ENCODE data around the gene BNIP5.

Gene BNIP5

DNA sequence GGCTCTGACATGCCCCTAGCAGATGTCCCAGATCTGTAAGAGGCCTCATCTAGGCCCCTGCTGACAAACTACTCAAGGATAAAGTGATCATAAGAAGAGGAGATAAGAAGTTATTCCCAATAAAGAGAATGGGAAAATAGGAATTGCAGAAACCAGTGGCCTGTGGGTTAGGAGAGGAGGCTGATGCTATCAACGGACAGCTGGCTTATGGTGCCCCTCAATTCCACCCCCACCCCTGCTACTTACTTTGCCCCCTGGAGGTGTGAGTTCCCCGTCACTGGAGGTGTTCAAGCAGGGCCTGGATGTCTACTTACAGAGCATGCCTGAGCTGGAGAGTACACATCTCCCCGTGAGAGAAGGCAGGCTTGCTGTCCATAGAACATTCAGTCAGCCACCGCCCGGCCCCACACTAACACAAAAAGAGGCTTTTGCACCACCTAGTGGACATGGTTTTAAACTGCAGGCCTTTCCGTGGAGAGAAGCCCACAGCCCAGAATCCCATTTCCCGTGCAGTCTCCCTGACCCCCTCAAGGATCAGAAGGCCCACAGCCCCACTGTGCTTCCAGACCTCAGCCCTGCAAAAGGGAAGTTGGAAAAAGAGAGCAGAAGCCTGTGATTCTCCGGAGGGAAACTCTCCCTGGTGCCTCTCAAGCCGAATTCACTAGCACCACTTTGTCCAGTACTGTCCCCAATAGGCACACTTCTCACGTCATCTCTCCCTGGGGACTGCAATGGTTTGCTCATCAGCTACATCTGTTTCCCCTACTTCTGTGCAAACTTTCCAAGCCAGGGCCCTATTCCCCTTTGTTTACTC, 23.8 kb upstream of the BNIP5 start:
- FAIRE-seq, result no peak
- no peak for TF ChIP-seq POLR2A (IDR thresholded peaks at IDR 0.05; ENCODE audit: low read depth, low read length)
- DNase-seq (ENCODE audit: insufficient read length, low spot score), result peak; percentile 80

DNA sequence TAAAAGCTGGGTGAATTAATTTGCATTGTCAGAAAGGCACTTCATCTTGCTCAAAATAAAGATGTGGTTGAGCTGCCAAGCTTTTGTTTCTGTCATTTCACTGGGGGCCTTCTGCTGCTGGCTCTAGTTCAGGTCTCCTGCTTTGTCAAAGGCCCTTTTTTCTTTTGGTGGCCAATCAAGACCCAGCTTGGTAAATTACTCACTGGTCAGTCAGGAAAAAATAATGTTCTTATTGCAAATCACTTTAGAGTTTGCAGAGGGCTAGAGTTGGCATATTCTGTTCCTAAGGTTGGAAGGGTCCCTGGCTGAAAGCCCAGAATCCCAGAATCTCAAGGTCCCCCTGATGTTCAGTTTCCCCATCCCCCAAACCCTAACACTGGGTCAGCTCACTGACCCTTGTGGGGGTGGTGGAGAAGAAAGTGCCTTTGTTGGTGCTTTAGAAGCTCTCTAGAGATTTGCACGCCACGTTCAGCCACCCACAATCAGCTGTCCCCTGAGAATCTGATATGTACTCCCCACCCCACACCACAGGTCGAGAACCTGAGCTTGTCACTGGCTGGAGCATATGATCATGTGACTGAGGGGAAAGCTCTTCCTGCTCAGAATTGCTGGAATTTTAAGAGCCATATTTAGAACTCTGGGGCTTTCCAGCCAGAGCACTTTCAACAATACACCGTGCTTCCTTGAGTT, 21.7 kb upstream of the BNIP5 start:
- TF ChIP-seq POLR2A (IDR thresholded peaks at IDR 0.05; ENCODE audit: low read depth, low read length), result no peak
- DNase-seq (ENCODE audit: insufficient read length, low spot score) (no peak), FAIRE-seq (no peak)

DNA sequence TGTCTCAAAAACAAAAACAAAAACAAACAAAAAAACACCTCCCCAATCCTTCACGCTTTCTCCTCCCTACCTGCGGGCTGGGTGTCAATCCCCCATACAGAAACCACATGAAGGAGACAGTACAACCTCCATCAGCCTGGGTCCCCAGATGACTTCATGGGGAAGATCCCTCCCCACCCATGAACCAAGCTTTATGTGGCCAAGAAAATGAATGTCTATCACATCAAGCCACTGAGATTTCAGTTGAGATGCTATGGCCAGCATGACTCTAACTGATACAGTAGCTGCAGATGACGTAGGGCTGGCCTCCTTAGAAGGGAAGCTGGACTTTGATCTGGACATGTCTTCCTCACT, 21.2 kb upstream of the BNIP5 start:
- FAIRE-seq (no peak), DNase-seq (ENCODE audit: insufficient read length, low spot score) (no peak)
- TF ChIP-seq POLR2A (IDR thresholded peaks at IDR 0.05; ENCODE audit: low read depth, low read length), result no peak

DNA sequence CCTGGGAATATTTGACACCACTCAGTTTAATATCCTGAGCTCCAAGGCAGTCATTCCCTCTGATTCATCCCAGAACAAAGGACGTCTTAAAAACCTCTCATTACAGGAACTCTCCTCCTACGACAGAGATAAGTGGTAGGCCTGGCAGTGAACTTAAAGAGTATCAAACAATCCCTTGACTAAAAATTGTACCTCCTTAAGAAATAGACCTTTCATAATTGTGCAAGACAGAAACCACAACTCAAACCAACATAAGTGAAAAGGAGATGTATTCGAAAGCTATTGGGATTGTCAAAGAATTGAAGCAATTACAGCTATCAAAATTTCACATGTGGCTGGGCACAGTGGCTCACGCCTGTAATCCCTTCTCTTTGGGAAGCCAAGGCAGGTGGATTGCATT, 19.1 kb upstream of the BNIP5 start:
- no peak for TF ChIP-seq POLR2A (IDR thresholded peaks at IDR 0.05; ENCODE audit: low read depth, low read length)
- DNase-seq (ENCODE audit: insufficient read length, low spot score) (no peak), FAIRE-seq (no peak)

DNA sequence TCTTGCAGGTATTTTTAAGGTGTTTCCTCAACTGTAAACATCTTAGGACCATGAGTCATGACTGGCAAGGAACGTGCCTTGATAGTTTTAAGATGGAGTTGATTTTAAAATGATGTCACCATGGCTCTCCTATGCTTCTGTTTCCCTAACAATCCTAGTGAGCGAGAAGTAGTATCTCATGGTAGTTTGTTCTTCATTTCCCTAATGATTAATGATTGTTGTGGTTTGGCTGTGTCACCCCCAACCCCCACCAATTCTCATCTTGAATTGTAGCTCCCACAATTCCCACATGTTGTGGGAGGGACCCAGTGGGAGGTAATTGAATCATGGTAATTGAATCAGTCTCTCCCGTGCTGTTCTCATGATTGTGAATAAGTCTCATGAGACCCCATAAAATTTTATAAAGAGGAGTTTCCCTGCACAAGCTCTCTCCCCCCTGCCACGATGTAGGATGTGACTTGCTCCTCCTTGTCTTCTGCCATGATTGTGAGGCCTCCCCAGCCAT, 16.8 kb upstream of the BNIP5 start:
- TF ChIP-seq POLR2A (IDR thresholded peaks at IDR 0.05; ENCODE audit: low read depth, low read length), result no peak
- DNase-seq (ENCODE audit: insufficient read length, low spot score) (no peak), FAIRE-seq (no peak)

DNA sequence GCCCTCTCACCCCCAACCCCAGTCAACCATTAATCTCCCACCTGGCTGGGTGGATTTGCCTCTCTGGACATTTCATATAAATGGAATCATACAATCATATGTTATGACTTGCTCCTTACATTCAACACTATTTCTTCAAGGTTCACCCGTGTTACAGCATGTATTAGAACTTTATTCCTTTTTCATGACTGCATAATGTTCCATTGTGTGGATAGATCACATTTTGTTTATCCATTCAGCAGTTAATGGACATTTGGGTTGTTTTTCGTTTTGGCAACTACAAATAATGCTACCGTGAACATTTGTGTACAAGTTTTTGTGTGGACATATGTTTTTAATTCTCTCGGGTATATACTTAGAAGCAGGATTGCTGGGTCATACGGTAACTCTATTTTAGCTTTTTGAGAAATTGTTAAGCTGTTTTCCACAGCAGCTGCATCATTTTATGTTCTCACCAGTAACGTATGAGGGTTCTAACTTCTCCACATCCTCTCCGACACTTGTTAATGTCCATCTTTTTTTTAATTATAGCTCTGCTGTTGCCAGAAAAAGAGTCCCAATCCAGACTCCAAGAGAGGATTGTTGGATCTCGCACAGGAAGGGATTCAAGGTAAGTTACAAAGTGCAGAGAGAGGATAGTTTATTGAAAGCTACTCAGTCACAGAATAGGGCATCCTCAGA, 15.9 kb upstream of the BNIP5 start:
- DNase-seq (ENCODE audit: insufficient read length, low spot score) (no peak), FAIRE-seq (no peak)

DNA sequence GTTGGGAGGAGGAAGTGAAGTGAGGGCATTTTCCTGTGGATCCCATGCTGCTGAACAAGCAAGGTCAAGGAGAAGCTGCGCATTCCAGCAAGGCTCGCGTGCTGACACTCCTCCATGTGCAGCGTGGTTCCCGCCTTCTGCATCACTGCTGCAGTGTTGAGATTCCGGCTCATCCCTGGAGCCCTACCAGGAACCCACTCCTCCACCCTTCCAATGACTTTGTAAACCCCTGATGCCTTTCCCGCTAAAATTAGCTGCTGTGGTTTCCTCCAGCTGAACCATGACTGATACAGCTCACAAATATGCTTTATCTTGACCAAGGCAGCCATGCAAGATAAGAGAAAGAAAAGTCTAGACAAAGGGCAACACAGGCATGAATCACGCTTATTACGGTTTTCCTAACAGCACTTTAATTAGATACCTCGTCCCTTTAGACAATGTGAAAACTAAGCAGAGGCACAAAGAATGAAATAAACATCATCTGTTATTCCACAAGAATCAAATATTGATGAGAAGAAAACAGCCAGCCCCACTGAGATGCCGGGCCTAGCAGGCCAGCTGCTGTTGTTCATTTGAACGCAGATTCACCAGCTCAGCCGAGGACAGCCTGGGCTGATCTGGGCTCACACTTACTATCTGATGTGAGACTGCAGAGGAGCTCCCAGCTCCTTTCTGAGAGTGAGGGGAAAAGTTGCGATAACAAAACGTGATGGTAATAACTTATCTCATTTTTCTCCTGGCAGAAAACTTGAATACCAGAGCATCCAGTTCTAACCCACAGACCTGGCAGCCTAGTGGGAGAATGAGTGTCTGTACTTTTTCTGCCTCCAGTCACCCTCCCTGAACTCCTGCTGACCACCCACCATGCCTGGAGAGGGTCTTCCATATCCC, 14.2 kb upstream of the BNIP5 start:
- FAIRE-seq (no peak), DNase-seq (ENCODE audit: insufficient read length, low spot score) (no peak)
- no peak for TF ChIP-seq POLR2A (IDR thresholded peaks at IDR 0.05; ENCODE audit: low read depth, low read length)

More for the DNA sequence above, 15.9 kb upstream of the BNIP5 start:
- TF ChIP-seq POLR2A (IDR thresholded peaks at IDR 0.05; ENCODE audit: low read depth, low read length), result no peak

DNA sequence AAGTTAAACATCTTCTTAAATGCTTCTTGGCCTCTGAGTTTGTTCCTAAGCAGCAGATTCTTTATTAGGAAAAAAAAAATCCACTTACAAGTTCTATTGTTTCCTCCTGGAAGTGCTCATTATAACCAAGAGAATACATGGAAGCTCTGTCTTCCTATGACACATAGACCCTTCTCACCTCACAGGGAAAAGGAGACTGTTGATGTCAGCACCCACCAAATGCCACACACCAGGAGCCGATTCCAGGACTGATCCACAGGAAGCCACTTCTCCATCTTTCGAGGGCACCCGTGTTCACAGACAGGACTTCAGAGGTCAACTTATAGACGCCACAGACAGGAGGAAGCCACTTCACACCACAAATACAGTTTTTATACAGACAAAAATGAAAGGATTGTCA, 13.4 kb upstream of the BNIP5 start:
- DNase-seq (ENCODE audit: insufficient read length, low spot score) (no peak), FAIRE-seq (no peak)
- TF ChIP-seq POLR2A (IDR thresholded peaks at IDR 0.05; ENCODE audit: low read depth, low read length), result no peak

DNA sequence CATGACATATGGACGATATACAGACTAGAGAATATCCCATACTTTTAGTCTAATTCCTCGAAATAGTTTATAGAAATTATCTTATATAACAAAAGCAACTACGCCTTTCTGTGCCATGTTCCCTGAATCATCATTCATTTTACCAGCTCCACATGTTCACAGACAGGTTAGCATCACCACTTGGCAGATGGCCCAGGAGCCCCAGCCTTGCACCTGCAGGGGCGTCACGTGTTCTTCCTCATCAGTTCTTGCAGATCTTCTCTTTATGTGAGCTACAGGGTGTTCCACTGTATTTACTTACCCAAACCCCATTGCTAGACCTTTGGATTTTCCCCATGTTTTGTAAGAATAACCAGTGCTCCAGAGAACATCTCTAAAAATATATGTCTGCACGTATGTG, 12.6 kb upstream of the BNIP5 start:
- no peak for DNase-seq (ENCODE audit: insufficient read length, low spot score)
- no peak for FAIRE-seq
- TF ChIP-seq POLR2A (IDR thresholded peaks at IDR 0.05; ENCODE audit: low read depth, low read length), result no peak

DNA sequence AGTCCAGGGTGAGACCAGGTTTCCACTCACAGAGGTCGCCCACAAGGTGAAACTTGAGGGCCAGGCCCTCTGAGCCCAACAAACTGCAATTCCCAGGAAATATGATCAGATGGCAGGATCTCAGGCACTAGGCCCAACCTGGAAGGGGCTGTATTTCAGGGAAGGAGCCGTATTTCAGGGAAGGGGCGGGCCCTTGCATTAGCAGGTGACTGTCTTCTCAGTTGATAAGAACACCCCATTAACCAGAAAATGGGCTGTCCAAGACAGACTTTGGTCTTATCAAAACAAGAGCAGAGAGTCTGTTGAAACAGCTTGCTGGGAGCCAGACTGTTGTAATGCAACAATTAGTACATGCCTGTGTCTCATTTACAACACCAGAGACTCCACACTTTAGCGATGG, 10.9 kb upstream of the BNIP5 start:
- no peak for DNase-seq (ENCODE audit: insufficient read length, low spot score)
- FAIRE-seq, result no peak
- TF ChIP-seq POLR2A (IDR thresholded peaks at IDR 0.05; ENCODE audit: low read depth, low read length), result no peak

DNA sequence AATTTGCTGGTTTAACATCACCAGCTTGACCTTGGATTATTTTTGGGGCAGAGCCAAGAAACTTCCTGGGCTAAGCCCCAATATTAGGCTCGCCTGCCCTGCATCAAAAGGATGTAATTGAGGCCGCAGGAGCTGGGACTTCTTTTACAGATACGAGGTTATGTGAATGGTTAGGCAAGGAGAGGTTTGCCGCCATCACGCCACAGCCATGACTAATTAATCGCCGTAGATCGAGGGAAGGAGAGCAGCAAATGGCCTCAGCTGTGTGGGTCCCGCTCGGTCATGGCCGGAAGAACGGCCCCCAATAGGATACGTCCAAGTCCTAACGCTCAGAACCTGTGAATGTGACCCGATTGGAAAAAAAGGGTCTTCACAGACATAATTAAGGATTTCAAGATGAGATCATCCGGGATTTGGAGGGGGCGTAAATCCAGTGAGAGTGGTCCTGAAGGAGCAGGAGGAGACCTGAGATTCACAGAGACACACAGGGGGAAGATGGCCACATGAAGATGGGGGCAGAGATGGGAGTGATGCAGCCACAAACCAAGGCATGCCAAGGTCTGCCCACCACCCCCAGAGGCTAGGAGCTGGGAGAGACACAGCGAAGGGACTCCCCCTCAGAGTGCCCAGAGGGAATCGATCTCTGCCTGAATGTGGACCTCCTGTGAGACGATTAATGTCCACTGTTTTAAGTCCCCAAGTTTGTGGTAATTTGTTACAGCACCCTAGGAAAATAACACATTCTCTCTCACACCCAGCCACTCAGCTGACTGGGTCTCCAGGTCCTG, 10.0 kb upstream of the BNIP5 start:
- FAIRE-seq (no peak), DNase-seq (ENCODE audit: insufficient read length, low spot score) (no peak)
- TF ChIP-seq POLR2A (IDR thresholded peaks at IDR 0.05; ENCODE audit: low read depth, low read length), result no peak

DNA sequence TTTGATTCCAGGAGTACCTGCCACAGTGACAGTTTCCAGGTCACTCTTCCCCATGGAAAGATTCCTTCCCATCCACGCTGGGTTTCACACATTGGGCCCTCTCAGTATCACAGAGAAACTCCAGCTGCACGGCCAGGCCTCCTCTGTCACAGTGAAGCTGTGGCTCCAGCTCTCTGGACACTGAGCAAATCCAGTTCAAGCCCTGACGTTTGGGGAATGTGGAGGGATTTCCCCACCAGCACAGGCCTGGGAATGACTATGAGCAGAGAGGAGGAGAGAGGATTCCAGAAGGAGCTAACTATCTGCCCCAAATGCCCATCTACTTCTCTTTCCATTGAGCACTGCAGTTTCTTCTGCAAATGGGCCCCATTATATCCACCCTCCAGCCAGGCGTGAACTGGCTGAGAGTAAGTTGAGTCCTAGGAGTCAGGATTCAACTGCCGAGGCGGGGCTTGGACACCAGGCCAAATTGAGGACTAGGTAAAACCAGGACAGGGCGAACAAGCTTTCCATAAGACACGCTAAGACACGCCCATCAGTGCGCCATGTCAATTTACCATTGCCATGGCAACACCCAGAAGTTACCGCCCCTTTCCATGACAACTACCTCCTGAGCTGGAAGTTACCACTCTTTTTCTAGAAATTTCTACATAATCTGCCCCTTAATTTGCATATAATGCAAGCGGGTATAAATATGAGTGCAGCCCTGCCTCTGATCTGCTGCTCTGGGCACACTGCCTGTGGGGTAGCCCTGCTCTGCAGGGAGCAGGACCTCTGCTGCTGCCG, 9.2 kb upstream of the BNIP5 start:
- no peak for FAIRE-seq
- TF ChIP-seq POLR2A (IDR thresholded peaks at IDR 0.05; ENCODE audit: low read depth, low read length), result no peak
- no peak for DNase-seq (ENCODE audit: insufficient read length, low spot score)
